ENCODE results near the gene CTSZ. TPM values are rescaled to one million over a fixed set of nuclear protein-coding genes. Genes with fewer than 3 reads are reported as not detected.

The CTSZ gene
- total and polyA plus RNA-seq, 2 experiments from 2014 or later = 0.58 to 41.4 TPM

- DNase-seq (ENCODE audit: low spot score) (no peak), ATAC-seq (no peak)
- Mint-ChIP-seq H3K4me1 (peaks cover 13% of the 10 kb centered on the region), H3K36me3 (ENCODE audit: low read depth) (peaks cover 16% of the 10 kb centered on the region), H3K27ac (no peak overlapping the region), H3K27me3 (ENCODE audit: insufficient read depth, low read depth, poor library complexity) (peaks cover 18% of the 10 kb centered on the region), H3K9me3 (no peaks in the 10 kb centered on the region), H3K4me3 (no peak overlapping the region)
- Histone ChIP-seq H3K9me2 (ENCODE audit: insufficient read depth) (no peaks in the 10 kb centered on the region), H3K36me3 (ENCODE audit: insufficient read depth) (0 out of 2 replicates have a peak, but pooled peaks cover under 1% of the 10 kb centered on the region), H3K27ac (ENCODE audit: low read depth) (no peak overlapping the region), H3K79me2 (replicated peaks; ENCODE audit: insufficient read depth) (no peaks in the 10 kb centered on the region), H3K4me1 (ENCODE audit: insufficient read depth) (no peaks in the 10 kb centered on the region), H3K27me3 (ENCODE audit: insufficient read depth) (no peaks in the 10 kb centered on the region), H4K20me1 (replicated peaks; ENCODE audit: insufficient read depth) (0 out of 2 replicates have a peak, but pooled peaks cover 5% of the 10 kb centered on the region), H3F3A (replicated peaks; ENCODE audit: low read depth) (peaks cover 4% of the 10 kb centered on the region; the same call in 1 of the 2 replicates), H3K4me3 (no peak overlapping the region), H3K4me2 (no peak overlapping the region), H2AFZ (no peak overlapping the region)
- TF ChIP-seq ETS1 (IDR thresholded peaks at IDR 0.05) (no peak), ZNF331 (CRISPR knock-in tag; IDR thresholded peaks at IDR 0.05; ENCODE audit: low read depth) (no peak), EZH2 (IDR thresholded peaks at IDR 0.05; ENCODE audit: low read depth, unreplicated experiment) (no peak), JUNB (IDR thresholded peaks at IDR 0.05; ENCODE audit: unreplicated experiment) (no peak), EZH2phosphoT487 (IDR thresholded peaks at IDR 0.05; ENCODE audit: unreplicated experiment) (no peak), CREB1 (CRISPR knock-in tag; IDR thresholded peaks at IDR 0.05; ENCODE audit: low read depth) (no peak), ZNF114 (CRISPR knock-in tag; IDR thresholded peaks at IDR 0.05) (no peak), POLR2AphosphoS5 (IDR thresholded peaks at IDR 0.05; ENCODE audit: low read depth) (no peak), NANOG (IDR thresholded peaks at IDR 0.05; ENCODE audit: borderline replicate concordance) (no peak), ZNF462 (CRISPR knock-in tag; IDR thresholded peaks at IDR 0.05) (no peak), CTCF (conservative IDR thresholded peaks at IDR 0.05; ENCODE audit: low read depth in 2 of 2) (no peak)
Measured at GRCh38 chr20:59001068-59001448, 6.0 kb downstream of the CTSZ start.
